GM13976 (cell line): ENCODE data around the gene BUD31.
A peak's percentile ranks its signal among the peaks of the same experiment; 100 is the strongest.

Experiments
- DNase-seq: peaks from one replicate; pipeline ENCODE4 v3.0.0; 2012; ENCODE audit warnings: low spot score
- CTCF ChIP-seq: IDR thresholded peaks from 2 replicates; pipeline ENCODE4 v1.5.1; 2012; ENCODE audit warnings: borderline replicate concordance, mild to moderate bottlenecking; ENCODE audit not compliant: insufficient read depth; ENCODE audit errors: extremely low read depth, missing control alignments, control extremely low read depth
- in situ Hi-C: fragments of 300-500 bp; cut with MboI; formaldehyde crosslinking; loops from one replicate; pipeline ENCODE4 v1.12.0; 2022; ENCODE audit warnings: low sequenced_read_pairs, mixed read lengths, inconsistent platforms; ENCODE audit not compliant: unreplicated experiment

BUD31 gene

GRCh38 chr7:99387912-99388311 lies 20.9 kb upstream of the BUD31 start:
- no peak for DNase-seq
- no peak for TF ChIP-seq CTCF
- in situ Hi-C loops = no loop called here

GRCh38 chr7:99389772-99390171 lies 19.0 kb upstream of the BUD31 start:
- in situ Hi-C loops = no loop called here
- no peak for DNase-seq
- no peak for TF ChIP-seq CTCF

- TF ChIP-seq CTCF = no peak
- in situ Hi-C loops = no loop called here
- no peak for DNase-seq
These were observed 17.7 kb upstream of the BUD31 start for GRCh38 chr7:99390941-99391602.

- DNase-seq = no peak
- no peak for TF ChIP-seq CTCF
- in situ Hi-C loops = no loop called here
These were observed 16.7 kb upstream of the BUD31 start for GRCh38 chr7:99392046-99392445.

- peak; percentile 82 for DNase-seq
- TF ChIP-seq CTCF = no peak
- in situ Hi-C loops = no loop called here
These were observed 16.0 kb upstream of the BUD31 start for GRCh38 chr7:99392659-99393354.

GRCh38 chr7:99393355-99394187 lies 15.2 kb upstream of the BUD31 start:
- no peak for DNase-seq
- in situ Hi-C loops = no loop called here
- no peak for TF ChIP-seq CTCF
